SK-N-DZ (cell line): ENCODE data around the gene ZBTB49.
"Not testable (repeated sequence)": the region's sequence is repeated elsewhere in the genome, so short reads cannot be mapped to it uniquely, and the experiment has no call there.

Source experiments
- DNase-seq: peaks from one replicate; pipeline ENCODE4 v3.0.0-alpha.2; 2015; ENCODE audit warnings: low spot score

Gene ZBTB49

GRCh38 chr4:4323705-4324534 lies 33.9 kb downstream of the ZBTB49 start:
- DNase-seq, result no peak

- no peak for DNase-seq
Observed at GRCh38 chr4:4325321-4325720, 35.3 kb downstream of the ZBTB49 start.

GRCh38 chr4:4326166-4326565 lies 36.1 kb downstream of the ZBTB49 start:
- no peak for DNase-seq

GRCh38 chr4:4327652-4328121 lies 37.6 kb downstream of the ZBTB49 start:
- DNase-seq, result peak; percentile 31

GRCh38 chr4:4328206-4328605 lies 38.2 kb downstream of the ZBTB49 start:
- DNase-seq, result no peak

- DNase-seq, result no peak
Observed at GRCh38 chr4:4328840-4329239, 38.8 kb downstream of the ZBTB49 start.

GRCh38 chr4:4329496-4329895 lies 39.4 kb downstream of the ZBTB49 start:
- no peak for DNase-seq

GRCh38 chr4:4330794-4331193 lies 40.7 kb downstream of the ZBTB49 start:
- peak; percentile 32 for DNase-seq

GRCh38 chr4:4332529-4332928 lies 42.5 kb downstream of the ZBTB49 start:
- DNase-seq, result no peak

- no peak for DNase-seq
Observed at GRCh38 chr4:4333265-4333706, 43.2 kb downstream of the ZBTB49 start.

- peak; percentile 59 for DNase-seq
Observed at GRCh38 chr4:4334798-4335520, 44.9 kb downstream of the ZBTB49 start.

GRCh38 chr4:4338210-4339001 lies 48.4 kb downstream of the ZBTB49 start:
- DNase-seq, result no peak

GRCh38 chr4:4339504-4340085 lies 49.5 kb downstream of the ZBTB49 start:
- DNase-seq, result peak; percentile 48

- no peak for DNase-seq
Observed at GRCh38 chr4:4341861-4342650, 52.0 kb downstream of the ZBTB49 start.

- no peak for DNase-seq
Observed at GRCh38 chr4:4343038-4343437, 53.0 kb downstream of the ZBTB49 start.

- DNase-seq, result no peak
Observed at GRCh38 chr4:4344915-4345527, 55.0 kb downstream of the ZBTB49 start.

- no peak for DNase-seq
Observed at GRCh38 chr4:4347585-4347984, 57.5 kb downstream of the ZBTB49 start.

GRCh38 chr4:4348585-4348984 lies 58.5 kb downstream of the ZBTB49 start:
- not testable (repeated sequence) for DNase-seq

GRCh38 chr4:4349867-4350266 lies 59.8 kb downstream of the ZBTB49 start:
- DNase-seq, result no peak

GRCh38 chr4:4350909-4351308 lies 60.9 kb downstream of the ZBTB49 start:
- no peak for DNase-seq
